ENCODE measurements around the gene RAB18. TPM values are rescaled to one million over a fixed set of nuclear protein-coding genes. Genes with fewer than 3 reads are reported as not detected.

The RAB18 gene
- total RNA-seq, 1 experiment from 2014 or later: 65.5 TPM

Other genes with a start within 250 kb of the RAB18 start
- gene MKX, start 241.5 kb downstream of the RAB18 start, total RNA-seq (2014; rRNA removed; shearing (Covaris generic)): not detected in 2 replicates

Data from G401 (cell line).